Activated B cell treated with CpG ODN at 0.5 μM for 24 hours (primary cell): ENCODE data around the gene DCC. TPM values are rescaled to one million over a fixed set of nuclear protein-coding genes. Genes with fewer than 3 reads are reported as not detected.

Experiments
- ATAC-seq: fragments of 200-7000 bp; cut with Tn5 transposase; one replicate; pipeline ENCODE4 v1.10.0; 2021; ENCODE audit warnings: low read depth, mild to moderate bottlenecking, moderate library complexity
- CTCF ChIA-PET: fragments of 350-600 bp; sonication (Branson Sonifier 250); formaldehyde crosslinking; loops from one replicate; lab custom pipeline; 2021; ENCODE audit warnings: antibody characterized with exemption; lab: Charles Lee
- POLR2A ChIA-PET: fragments of 350-600 bp; sonication (Branson Sonifier 250); formaldehyde crosslinking; loops from one replicate; lab custom pipeline; 2021; ENCODE audit warnings: antibody characterized with exemption; lab: Charles Lee
- DNase-seq: peaks from one replicate; pipeline ENCODE4 v3.0.0; 2022
- H3K27ac Mint-ChIP-seq: one replicate; pipeline ENCODE4 v1.8.0; 2020; ENCODE audit warnings: mixed read lengths
- H3K27me3 Mint-ChIP-seq: one replicate; pipeline ENCODE4 v1.8.0; 2021; ENCODE audit warnings: mixed read lengths
- H3K36me3 Mint-ChIP-seq: one replicate; pipeline ENCODE4 v1.8.0; 2021; ENCODE audit warnings: low read depth, mixed read lengths
- H3K4me1 Mint-ChIP-seq: one replicate; pipeline ENCODE4 v1.8.0; 2021; ENCODE audit warnings: mixed read lengths
- H3K4me3 Mint-ChIP-seq: one replicate; pipeline ENCODE4 v1.8.0; 2020; ENCODE audit warnings: mild to moderate bottlenecking, mixed read lengths
- H3K9me3 Mint-ChIP-seq: one replicate; pipeline ENCODE4 v1.8.0; 2020; ENCODE audit warnings: mixed read lengths
- intact Hi-C: fragments of 100-400 bp; cut with micrococcal nuclease; formaldehyde crosslinking; loops from one replicate; pipeline ENCODE4 v1.15.1; 2024
- total RNA-seq: library from RNA; stranded (reverse); gene quantifications from 2 replicates; pipeline ENCODE4 v1.2.3, GENCODE V29; 2022
- TF ChIP-seq, protein P1 (sequence below): fragments of 200-600 bp; IDR thresholded peaks from one replicate; pipeline ENCODE4 v1.8.0; 2022; ENCODE audit warnings: antibody characterized with exemption, mild to moderate bottlenecking

The DCC gene
- total RNA-seq, 1 donor from 2014 or later = not detected

DNA sequence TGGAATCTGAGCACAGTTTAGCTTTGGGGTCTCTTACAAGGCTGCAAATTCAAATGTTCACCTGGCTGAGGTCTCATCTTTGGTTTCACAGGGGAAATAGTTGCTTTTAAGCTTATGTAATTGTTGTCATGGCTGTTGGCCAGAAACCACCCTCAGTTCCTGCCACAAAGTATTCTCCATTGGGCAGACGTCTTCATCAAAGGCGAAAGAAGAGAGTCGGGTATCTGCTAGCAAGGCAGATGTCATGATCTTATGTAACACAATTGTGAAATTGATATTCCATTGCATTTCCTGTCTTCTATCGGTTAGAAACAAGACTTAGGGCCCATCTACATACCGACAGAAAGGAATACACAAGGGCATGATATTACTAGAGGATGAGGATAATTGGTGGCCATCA lies 1068.3 kb downstream of the DCC start:
- Mint-ChIP-seq H3K4me1 (no peaks in the 10 kb centered on the region), H3K27ac (no peak overlapping the region), H3K4me3 (no peak overlapping the region), H3K9me3 (no peaks in the 10 kb centered on the region), H3K36me3 (no peaks in the 10 kb centered on the region), H3K27me3 (no peaks in the 10 kb centered on the region)
- TF ChIP-seq, protein P1, sequence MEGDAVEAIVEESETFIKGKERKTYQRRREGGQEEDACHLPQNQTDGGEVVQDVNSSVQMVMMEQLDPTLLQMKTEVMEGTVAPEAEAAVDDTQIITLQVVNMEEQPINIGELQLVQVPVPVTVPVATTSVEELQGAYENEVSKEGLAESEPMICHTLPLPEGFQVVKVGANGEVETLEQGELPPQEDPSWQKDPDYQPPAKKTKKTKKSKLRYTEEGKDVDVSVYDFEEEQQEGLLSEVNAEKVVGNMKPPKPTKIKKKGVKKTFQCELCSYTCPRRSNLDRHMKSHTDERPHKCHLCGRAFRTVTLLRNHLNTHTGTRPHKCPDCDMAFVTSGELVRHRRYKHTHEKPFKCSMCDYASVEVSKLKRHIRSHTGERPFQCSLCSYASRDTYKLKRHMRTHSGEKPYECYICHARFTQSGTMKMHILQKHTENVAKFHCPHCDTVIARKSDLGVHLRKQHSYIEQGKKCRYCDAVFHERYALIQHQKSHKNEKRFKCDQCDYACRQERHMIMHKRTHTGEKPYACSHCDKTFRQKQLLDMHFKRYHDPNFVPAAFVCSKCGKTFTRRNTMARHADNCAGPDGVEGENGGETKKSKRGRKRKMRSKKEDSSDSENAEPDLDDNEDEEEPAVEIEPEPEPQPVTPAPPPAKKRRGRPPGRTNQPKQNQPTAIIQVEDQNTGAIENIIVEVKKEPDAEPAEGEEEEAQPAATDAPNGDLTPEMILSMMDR = no peak
- intact Hi-C loops = no loop called here
- POLR2A ChIA-PET = no interaction called here
- CTCF ChIA-PET = no interaction called here
- DNase-seq (no peak), ATAC-seq (no peak)

DNA sequence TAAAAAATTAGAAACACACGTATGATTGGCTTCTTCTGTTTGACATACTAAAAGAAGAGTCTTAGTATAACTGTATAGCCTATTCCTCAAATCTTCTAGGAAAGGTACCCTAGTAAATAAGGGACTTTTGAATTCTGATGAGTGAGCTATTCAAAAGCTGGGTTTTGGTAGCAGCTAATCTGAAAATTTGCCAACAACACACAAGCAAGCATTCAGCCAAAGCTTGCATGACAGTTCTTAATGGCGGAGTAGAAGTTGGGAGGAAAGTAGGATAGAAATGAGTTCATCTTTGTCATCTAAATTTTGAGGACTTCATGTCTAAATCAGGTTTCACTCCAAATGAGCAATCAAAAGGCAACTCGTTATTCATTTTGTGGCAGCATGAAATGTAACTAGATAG lies 1071.5 kb downstream of the DCC start:
- Mint-ChIP-seq H3K27ac (no peak overlapping the region), H3K4me3 (no peak overlapping the region), H3K9me3 (no peaks in the 10 kb centered on the region), H3K4me1 (no peaks in the 10 kb centered on the region), H3K27me3 (no peaks in the 10 kb centered on the region), H3K36me3 (no peaks in the 10 kb centered on the region)
- intact Hi-C loops = no loop called here
- ChIA-PET POLR2A (no interaction called here), CTCF (no interaction called here)
- TF ChIP-seq, protein P1 = no peak
- DNase-seq (no peak), ATAC-seq (no peak)

DNA sequence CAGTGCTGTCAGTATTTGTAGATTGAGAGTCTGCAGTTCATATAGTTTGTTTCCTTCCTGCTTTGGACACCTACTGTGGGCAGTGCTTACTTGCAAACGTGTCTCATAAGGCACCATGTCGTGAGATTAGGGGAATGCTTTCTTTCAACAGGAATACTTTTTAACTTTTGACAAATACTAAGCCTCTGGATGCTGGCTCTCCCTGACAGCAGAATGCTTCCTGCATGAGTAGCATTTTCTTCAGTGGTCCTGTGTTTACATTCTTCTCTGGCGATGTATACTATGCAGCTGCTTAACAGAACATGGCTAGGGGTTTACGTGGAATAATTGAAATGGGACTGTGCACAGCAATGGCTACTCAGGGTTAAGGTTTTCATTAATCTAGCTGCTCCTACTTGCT lies 1077.0 kb downstream of the DCC start:
- intact Hi-C loops = no loop called here
- TF ChIP-seq, protein P1 = no peak
- DNase-seq (no peak), ATAC-seq (no peak)
- Mint-ChIP-seq H3K27me3 (no peaks in the 10 kb centered on the region), H3K36me3 (no peaks in the 10 kb centered on the region), H3K4me3 (no peak overlapping the region), H3K9me3 (no peaks in the 10 kb centered on the region), H3K4me1 (no peaks in the 10 kb centered on the region), H3K27ac (no peak overlapping the region)
- CTCF ChIA-PET = no interaction called here
- POLR2A ChIA-PET = no interaction called here

DNA sequence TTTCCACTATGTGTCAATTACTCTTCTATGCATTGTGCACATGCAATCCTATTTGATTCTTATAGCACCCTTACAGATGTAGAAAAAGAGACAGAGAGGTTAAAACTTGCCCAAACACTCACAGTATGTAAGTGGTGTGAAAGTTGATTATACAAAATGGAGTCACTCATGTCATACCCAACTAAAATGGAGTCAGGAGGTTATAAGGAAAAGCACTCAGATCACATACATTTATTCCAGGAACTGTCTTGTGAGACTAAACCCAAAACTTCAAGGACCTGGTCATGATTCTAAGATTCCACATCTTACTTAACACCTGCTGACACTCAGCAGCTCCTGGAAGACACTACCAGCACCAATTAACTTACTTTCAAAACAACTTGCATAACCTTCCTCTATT lies 1081.9 kb downstream of the DCC start:
- no peaks in the 10 kb centered on the region for H3K4me1 Mint-ChIP-seq
- H3K9me3 Mint-ChIP-seq = no peaks in the 10 kb centered on the region
- no peak overlapping the region for H3K27ac Mint-ChIP-seq
- TF ChIP-seq, protein P1 = no peak
- ATAC-seq = no peak
- H3K36me3 Mint-ChIP-seq = no peaks in the 10 kb centered on the region
- CTCF ChIA-PET = no interaction called here
- H3K27me3 Mint-ChIP-seq = no peaks in the 10 kb centered on the region
- no peak overlapping the region for H3K4me3 Mint-ChIP-seq
- no peak for DNase-seq
- intact Hi-C loops = no loop called here
- POLR2A ChIA-PET = no interaction called here

DNA sequence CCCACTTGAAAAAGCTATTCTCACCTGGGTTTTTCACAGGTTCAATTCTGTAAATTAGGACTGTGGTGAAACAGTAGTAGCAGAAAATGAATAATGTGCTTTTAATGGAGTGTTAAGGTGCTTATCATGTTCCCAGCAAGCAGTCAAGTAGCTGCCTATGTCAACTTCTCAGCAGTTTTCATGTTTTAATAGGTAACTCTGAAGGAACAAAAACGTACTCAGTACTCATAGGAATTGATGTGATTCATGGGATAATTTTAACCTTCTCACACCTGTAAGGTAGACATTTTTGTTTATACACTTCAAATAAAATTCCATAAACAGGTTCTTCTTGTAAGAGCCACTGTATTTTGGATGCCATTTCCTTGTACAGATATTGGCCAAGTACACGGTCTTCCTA lies 1082.9 kb downstream of the DCC start:
- Mint-ChIP-seq H3K4me3 (no peak overlapping the region), H3K27me3 (no peaks in the 10 kb centered on the region), H3K4me1 (no peaks in the 10 kb centered on the region), H3K36me3 (no peaks in the 10 kb centered on the region), H3K27ac (no peak overlapping the region), H3K9me3 (no peaks in the 10 kb centered on the region)
- ChIA-PET CTCF (no interaction called here), POLR2A (no interaction called here)
- DNase-seq = no peak
- ATAC-seq = no peak
- TF ChIP-seq, protein P1 = no peak
- intact Hi-C loops = no loop called here
